Neural crest cell (in vitro differentiated cells): ENCODE measurements around the gene TLX2. TPM values are rescaled to one million over a fixed set of nuclear protein-coding genes. Genes with fewer than 3 reads are reported as not detected.

Experiments used
- DNase-seq: peaks from one replicate; pipeline ENCODE4 v3.0.0; 2021; ENCODE audit warnings: low read depth, mixed read lengths, low spot score
- H3K27ac Mint-ChIP-seq: one replicate; pipeline ENCODE4 v1.8.0; 2021; ENCODE audit warnings: mild to moderate bottlenecking, mixed read lengths; ENCODE audit not compliant: unreplicated experiment
- H3K27me3 Mint-ChIP-seq: 2 replicates; pipeline ENCODE4 v1.8.0; 2021; ENCODE audit warnings: low read depth, mild to moderate bottlenecking, mixed read lengths
- H3K36me3 Mint-ChIP-seq: 2 replicates; pipeline ENCODE4 v1.8.0; 2021; ENCODE audit warnings: low read depth, mild to moderate bottlenecking, mixed read lengths
- H3K4me1 Mint-ChIP-seq: 2 replicates; pipeline ENCODE4 v1.8.0; 2021; ENCODE audit warnings: mixed read lengths
- H3K4me3 Mint-ChIP-seq: one replicate; pipeline ENCODE4 v1.8.0; 2021; ENCODE audit warnings: mild to moderate bottlenecking, mixed read lengths
- H3K9me3 Mint-ChIP-seq: 2 replicates; pipeline ENCODE4 v1.8.0; 2021; ENCODE audit warnings: mixed read lengths
- total RNA-seq: library from RNA; stranded (reverse); gene quantifications from 2 replicates; pipeline ENCODE4 v1.2.1, GENCODE V29; 2021
- TF ChIP-seq, protein P1 (sequence below): fragments of 200-600 bp; sonication (generic); conservative IDR thresholded peaks from 2 replicates; pipeline ENCODE4 v1.5.0; 2021; ENCODE audit warnings: antibody characterized with exemption, mild to moderate bottlenecking

The TLX2 gene
- total RNA-seq, 1 donor from 2014 or later = not detected

DNA sequence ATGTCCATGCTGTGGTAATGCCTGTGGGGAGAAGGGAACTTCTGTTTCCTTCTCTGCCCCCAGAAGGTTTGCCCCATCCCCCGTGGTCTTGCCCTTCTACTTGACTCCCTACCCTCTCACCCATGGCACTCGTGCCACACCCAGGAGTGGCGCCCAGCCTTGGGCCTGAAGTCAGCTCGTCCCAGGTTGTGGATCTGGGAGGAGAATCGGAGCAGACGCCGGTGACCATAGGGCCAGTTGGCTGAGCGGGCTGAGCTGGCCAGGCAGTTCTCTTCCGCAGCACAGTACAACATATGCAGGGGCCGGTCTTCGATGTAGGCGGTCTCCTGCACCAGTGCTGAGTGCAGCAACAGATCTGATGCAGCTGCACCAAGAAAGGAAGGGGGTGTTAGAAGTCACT lies 20.2 kb downstream of the TLX2 start:
- Mint-ChIP-seq H3K9me3 (no peaks in the 10 kb centered on the region), H3K4me3 (no peak overlapping the region), H3K4me1 (peaks cover 25% of the 10 kb centered on the region), H3K27me3 (no peaks in the 10 kb centered on the region), H3K36me3 (peaks cover 3% of the 10 kb centered on the region), H3K27ac (no peak overlapping the region)
- DNase-seq = no peak
- TF ChIP-seq, protein P1, sequence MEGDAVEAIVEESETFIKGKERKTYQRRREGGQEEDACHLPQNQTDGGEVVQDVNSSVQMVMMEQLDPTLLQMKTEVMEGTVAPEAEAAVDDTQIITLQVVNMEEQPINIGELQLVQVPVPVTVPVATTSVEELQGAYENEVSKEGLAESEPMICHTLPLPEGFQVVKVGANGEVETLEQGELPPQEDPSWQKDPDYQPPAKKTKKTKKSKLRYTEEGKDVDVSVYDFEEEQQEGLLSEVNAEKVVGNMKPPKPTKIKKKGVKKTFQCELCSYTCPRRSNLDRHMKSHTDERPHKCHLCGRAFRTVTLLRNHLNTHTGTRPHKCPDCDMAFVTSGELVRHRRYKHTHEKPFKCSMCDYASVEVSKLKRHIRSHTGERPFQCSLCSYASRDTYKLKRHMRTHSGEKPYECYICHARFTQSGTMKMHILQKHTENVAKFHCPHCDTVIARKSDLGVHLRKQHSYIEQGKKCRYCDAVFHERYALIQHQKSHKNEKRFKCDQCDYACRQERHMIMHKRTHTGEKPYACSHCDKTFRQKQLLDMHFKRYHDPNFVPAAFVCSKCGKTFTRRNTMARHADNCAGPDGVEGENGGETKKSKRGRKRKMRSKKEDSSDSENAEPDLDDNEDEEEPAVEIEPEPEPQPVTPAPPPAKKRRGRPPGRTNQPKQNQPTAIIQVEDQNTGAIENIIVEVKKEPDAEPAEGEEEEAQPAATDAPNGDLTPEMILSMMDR = no peak

DNA sequence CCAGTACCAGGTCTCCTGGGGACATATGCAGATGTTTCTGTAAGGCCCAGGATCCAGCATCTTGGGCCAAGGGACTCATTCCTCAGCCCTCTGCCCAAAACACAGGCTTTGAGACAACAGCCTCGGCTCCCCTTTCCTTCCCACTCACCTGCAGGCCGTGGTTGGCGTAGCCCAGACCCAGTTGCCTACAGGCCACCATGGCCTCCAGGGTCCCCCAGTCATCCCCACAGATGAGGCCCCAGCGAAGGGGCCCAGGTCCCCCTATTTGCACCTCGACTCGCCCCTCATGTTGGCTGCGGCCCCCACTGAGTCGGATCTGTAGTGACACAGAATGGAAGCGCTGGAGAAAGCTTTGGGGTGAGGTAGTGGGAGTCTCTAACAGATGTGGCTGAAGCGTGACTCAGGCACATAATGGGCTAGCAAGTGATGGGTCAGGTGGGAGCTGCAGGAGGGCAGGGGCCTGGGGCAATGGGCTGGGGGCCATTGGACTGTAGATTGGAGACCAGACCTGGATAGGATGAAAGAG lies 21.3 kb downstream of the TLX2 start:
- Mint-ChIP-seq H3K36me3 (peaks cover 3% of the 10 kb centered on the region), H3K27ac (no peak overlapping the region), H3K4me3 (no peak overlapping the region), H3K27me3 (no peaks in the 10 kb centered on the region), H3K9me3 (no peaks in the 10 kb centered on the region), H3K4me1 (peaks cover 24% of the 10 kb centered on the region)
- DNase-seq = no peak
- TF ChIP-seq, protein P1 = no peak

DNA sequence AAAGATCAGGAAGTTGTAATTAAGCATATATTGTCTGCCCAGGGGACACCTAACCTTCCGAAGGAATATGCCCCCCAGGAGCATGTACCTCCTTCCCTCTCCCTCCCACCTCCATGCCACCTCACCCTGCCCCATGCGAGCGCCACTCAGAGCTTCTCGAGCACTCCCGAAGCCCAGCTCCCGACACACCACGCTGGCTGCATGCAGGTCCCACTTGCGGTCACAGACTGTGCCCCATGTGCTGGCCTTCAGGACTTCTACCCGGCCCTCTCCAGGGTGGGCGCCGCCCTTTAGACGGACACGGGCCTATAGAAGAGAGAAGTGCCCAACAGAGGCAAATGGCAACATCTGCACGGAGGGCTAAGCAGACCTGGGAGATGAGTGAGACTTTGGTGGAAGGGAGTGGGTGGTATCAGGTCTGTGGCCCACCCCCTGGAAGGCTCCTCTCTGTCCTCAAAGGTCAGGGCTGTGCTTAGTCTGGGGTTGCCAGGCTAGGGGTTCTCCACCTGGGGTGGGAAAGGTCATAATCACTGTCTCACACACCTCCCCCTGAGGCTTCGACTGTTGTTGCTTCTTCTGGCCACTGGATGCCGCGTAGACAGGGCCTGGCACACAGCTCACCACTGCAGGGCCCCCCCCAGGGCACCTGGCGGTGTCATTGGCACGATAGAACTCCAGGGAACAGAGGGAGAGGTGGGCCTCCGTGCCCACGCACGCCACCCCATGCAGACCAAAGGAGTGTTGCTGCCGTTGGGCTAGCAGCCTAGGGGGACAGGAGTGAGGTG lies 22.1 kb downstream of the TLX2 start:
- H3K36me3 Mint-ChIP-seq = peaks cover 3% of the 10 kb centered on the region
- H3K27ac Mint-ChIP-seq = no peak overlapping the region
- TF ChIP-seq, protein P1 = no peak
- no peak overlapping the region for H3K4me3 Mint-ChIP-seq
- no peak for DNase-seq
- no peaks in the 10 kb centered on the region for H3K9me3 Mint-ChIP-seq
- H3K27me3 Mint-ChIP-seq = no peaks in the 10 kb centered on the region
- H3K4me1 Mint-ChIP-seq = peaks cover 15% of the 10 kb centered on the region

DNA sequence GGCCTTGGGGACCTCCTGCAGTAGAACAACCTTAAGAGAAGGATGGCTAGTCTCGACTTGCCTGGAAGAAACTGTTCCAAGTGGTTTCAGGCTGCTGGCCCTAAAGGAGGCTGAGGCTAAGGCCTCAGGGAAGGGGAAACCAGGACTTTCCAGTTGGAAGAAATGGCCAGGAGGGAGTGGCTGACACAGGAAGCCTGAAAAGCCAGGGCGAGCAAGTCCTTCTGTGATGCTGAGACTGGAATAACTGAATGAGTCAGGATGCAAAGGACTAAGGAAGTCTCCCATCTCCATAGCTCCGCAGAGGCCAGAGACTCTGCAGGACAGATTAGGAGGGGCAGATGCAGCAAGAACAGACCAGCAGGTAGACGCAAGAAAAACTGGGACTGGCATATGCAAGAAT lies 22.9 kb downstream of the TLX2 start:
- Mint-ChIP-seq H3K27me3 (no peaks in the 10 kb centered on the region), H3K36me3 (peaks cover 3% of the 10 kb centered on the region)

DNA sequence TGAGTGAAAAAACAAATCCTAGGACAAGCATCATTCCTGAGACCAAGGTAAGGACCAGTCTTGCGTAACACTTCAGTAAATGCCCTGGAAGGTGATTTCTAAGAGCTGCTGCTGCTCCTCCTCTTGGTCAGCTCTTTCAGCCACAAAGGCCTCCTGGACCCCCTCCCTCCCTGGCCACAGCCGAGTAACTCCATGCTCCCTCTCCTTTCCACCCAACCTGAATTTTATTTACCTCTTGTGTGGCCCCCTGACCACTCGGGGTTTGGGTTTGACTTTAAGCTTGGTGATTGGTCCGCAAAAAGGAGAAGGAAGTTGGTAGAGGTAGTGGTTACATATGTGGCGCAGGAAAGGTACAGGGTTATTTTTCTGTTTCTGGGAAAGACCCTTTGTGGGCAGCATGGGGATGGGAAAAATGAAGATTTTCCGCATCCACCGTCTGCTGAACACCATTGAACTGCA lies 24.7 kb downstream of the TLX2 start:
- Mint-ChIP-seq H3K9me3 (no peaks in the 10 kb centered on the region), H3K36me3 (no peaks in the 10 kb centered on the region), H3K4me1 (no peaks in the 10 kb centered on the region), H3K4me3 (no peak overlapping the region), H3K27me3 (no peaks in the 10 kb centered on the region), H3K27ac (no peak overlapping the region)
- no peak for DNase-seq
- TF ChIP-seq, protein P1 = no peak

More for the DNA sequence above, 22.9 kb downstream of the TLX2 start:
- Mint-ChIP-seq H3K4me1 (peaks cover 7% of the 10 kb centered on the region), H3K27ac (no peak overlapping the region), H3K9me3 (no peaks in the 10 kb centered on the region), H3K4me3 (no peak overlapping the region)
- DNase-seq = no peak
- TF ChIP-seq, protein P1 = no peak
